Medulla oblongata (tissue), 1 donor: Measurements from ENCODE around the gene FERMT3.

Experiments
- DNase-seq: peaks from one replicate; pipeline ENCODE4 v3.0.0-alpha.2; 2015; ENCODE audit errors: extremely low spot score

The FERMT3 gene

DNA sequence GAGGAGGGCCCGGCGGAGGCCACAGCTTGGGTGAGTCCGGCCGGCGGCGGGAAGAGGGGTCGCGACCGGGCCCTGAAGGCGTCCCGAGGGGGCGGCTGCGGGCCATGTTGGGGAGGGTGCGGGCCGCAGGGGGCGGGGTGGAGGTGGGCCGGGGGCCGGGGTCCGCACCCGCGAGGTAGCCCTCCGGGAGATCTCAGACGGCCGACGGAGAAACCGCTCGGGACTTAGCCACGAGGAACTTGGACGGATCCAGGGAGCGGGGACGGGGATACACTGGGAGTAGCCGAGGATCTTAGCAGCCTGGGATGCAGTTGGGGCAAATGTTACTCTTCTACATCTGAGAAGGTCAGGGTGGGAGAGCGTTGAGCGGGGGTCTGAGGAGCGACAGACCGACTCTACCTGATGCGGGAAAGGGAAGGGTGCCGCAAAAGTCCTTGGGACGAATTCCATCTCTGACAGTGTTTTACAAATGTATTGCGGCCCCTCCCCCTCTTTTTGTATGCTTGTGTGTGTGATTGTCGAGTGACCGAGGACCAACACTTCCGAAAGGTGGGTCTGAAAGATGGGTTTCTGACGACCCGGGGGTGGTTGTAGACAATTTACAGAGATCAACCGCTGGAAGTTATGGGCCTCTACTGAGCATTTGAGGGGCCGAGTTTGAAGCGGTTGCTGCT is 19.9 kb upstream of the FERMT3 start:
- peak; percentile 61 for DNase-seq

DNA sequence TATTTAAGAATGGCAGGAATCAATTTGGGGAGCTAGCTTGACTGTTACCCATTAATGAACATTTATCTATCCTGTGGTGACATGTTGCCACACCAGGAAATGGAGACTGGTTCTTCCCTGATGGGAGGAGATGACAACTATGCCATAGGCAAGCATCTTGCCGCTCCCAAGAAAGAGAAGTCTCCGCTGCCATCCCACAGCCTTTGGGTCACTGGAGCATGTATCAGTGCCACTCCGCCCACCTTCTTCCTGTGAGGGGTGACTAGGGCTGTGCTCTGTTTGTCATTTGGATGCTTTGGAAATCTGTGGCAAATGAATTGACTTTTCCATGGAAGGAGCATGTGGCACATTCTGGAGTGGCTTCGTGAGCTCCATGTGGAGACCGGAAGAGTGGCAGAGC is 14.1 kb upstream of the FERMT3 start:
- no peak for DNase-seq

DNA sequence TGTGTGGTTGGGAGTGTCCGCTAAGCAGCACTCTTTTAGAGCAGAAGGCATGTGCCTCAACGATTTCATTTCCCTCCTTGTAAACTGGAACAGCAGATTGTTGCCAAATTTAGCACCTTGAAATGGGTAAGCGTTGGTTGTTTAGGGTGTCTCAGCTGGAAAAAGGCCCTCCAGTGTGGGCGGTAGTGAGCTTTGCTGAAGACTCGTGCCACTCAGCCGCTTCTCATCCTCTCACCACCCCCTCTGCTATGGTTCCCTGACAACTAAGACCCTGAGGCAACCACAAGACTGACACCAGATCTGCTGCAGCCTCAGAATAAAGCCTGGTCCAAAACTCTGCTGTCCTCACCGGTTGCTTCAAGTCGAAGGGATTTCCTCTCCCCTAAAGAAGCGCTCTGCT is 9.9 kb upstream of the FERMT3 start:
- no peak for DNase-seq

DNA sequence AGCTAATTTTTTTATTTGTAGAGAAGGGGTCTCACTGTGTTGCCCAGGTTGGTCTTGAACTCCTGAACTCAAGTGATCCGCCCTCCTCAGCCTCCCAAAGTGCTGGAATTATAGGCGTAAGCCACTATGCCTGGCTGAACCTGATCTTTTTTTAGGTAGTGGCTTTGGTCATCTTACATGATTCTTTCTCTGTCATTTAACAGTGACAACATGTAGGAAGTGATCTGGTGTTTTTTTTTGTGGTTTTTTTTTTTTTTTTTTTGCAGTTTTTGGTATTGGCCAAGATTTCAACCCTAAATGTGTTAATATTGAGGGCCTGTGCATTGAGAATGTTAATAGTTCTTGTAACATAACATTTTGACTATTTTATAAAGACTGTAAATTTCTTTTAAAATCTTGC is 8.0 kb upstream of the FERMT3 start:
- DNase-seq = no peak

DNA sequence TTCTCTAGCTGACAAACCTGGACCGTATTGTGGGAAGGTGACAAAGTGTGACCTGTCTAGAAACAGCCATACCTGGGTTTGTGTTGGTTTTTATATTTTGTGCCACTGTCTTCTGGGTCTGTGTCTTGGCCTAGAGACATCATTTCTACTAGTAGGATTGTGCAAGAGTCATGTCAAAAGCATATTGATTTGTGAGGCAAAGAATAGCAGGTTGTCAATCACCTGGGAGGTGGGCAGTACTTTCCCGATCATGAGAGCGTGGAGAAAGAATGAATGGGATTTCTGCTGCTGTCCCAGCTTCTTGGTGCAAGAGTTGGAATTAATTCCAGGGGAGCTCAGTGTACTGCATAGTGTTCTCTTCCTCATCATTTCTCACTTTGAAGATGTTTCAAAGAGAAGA is 5.0 kb upstream of the FERMT3 start:
- DNase-seq = no peak

DNA sequence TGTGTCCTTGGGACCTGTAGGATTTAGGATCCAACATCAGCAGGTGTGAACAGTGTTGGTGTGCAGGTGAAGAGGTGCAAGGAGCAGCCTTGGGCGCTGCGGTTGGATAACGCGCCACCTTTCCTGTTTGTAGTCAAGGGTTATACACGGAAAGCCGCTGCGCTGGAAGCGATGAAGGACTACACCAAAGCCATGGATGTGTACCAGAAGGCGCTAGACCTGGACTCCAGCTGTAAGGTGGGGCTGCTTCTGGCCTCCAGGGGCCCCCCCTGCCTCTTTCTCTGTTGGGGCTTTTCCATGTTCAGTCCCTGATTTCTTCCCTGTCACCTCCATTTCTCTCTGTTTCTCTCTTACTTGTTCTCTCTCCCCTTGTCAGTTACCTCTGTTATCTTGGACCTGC is 3.5 kb upstream of the FERMT3 start:
- no peak for DNase-seq

DNA sequence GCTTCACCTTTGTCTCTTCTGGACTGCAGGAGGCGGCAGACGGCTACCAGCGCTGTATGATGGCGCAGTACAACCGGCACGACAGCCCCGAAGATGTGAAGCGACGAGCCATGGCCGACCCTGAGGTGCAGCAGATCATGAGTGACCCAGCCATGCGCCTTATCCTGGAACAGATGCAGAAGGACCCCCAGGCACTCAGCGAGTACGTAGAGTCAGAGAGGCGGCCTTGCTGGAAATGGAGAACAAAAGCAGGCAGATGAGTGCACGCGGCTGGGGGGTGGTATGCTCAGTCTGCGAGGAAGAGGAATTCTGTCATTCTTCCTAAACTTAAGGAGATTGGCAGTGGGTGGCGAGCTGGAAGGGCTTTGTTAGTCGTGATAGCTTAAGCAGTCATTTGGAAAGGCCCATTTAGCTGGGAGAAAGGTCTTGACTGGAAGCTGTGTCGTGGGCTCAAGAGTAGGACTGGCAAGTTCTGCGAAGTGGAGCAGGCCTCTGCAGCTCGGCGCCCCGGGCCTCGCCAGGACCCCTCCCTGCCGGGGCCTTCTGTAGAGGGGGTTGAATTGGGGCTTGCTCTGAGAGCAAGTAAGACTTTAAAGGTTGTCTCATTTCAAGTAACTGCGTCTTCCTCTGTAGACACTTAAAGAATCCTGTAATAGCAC is 3.0 kb upstream of the FERMT3 start:
- no peak for DNase-seq

DNA sequence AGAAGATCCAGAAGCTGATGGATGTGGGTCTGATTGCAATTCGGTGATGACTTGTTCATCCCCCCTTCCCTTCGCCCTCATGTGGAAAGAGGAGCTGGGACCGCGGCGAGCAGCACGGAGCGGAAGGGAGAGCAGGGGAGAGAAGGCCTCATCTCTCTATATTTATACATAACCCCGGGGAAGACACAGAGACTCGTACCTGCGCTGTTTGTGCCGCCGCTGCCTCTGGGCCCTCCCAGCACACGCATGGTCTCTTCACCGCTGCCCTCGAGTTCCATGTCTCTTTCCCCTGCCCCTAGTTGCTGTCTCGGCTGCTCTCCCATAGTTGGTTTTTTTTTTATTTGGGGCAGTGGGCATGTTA is 2.5 kb upstream of the FERMT3 start:
- no peak for DNase-seq

DNA sequence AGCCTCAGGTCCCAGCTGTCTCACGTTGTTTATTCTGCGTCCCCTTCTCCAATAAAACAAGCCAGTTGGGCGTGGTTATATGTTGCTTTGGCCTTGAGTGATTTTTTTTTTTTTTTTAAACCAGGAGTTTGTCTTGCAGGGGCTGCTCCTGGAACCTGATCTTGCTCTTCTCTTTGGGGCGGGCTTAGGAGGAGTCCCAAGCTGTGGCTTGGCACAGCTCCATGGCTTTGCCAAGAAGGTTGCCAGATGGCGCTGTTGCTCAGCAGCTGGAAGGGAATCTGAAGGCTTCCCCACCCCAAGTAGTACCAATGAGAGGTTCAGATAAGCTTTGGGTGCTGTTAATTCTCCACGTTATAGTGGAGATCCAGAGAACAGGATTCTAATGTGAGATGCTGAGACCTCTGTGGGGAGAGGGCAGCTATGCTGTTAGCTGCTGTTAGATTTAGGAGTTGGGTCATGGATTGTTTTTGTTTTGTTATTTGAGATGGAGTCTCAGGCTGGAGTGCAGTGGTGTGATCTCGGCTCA is 2.0 kb upstream of the FERMT3 start:
- DNase-seq = peak; percentile 97

DNA sequence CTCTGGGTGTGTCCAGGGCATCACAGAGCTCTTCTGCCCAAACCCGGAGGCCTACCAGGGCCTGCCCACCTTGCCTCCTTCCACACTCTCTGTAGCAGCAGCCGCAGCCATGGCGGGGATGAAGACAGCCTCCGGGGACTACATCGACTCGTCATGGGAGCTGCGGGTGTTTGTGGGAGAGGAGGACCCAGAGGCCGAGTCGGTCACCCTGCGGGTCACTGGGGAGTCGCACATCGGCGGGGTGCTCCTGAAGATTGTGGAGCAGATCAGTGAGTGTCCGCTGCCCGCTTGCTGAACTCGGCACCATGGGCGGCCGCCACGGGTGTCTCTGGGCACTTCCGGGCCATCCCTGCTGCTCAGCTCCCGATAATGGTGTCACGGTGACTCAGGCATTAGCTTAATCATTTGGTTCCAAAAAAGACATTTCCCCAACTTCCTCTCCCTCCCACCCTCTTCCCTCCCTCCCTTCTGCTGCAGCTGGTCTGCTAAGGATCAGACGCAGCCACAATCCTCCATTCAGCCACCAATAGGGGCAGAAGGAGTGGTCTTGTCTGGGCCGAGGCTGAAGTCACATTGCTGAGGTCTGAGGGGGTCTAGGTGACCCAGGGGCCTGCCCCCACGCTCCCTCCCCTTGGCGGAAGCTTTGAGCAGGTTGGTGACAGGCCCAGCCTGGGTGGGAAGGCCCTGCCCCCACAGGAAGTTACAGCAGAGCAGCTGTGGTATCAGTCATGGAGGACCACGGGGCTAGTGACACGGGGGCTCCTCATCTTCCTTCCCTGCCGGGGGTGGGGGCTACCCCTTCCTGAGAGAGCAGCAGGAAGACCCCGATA is 950 bp downstream of the FERMT3 start:
- DNase-seq = no peak

DNA sequence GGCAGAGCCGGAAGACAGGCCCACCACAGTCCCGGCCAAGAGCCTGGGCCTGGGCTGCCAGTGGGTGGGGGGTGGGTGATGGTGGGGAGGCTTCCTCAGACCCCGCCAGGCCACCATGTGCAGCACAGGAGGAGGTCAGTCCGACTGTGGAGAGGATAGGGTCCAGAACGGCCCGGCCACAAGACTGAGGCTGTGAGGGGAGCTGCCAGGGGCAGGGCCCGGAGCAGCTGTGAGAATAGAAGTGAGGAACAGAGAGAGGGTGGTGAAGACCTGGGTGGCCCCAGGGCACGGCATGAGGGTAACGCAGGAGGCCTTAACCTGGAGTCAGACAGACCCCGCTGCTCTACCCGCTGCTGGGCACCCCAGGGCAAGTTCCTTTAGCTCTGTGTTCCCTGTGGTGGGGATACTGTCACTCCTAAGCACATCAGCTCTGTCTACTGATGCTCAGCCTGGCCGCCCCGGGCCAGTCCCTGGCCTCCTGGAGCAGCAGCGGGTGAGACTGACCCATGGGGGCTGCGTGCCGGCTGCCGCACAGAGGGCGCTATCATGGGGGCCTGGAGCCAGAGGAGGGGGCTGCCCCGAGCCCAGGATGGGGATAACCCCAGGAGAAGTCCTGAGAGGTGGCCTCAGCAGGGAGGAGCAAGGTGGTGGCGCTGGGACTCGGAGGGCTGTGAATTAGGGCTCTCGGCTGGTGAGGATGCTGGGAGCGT is 1.7 kb downstream of the FERMT3 start:
- no peak for DNase-seq

DNA sequence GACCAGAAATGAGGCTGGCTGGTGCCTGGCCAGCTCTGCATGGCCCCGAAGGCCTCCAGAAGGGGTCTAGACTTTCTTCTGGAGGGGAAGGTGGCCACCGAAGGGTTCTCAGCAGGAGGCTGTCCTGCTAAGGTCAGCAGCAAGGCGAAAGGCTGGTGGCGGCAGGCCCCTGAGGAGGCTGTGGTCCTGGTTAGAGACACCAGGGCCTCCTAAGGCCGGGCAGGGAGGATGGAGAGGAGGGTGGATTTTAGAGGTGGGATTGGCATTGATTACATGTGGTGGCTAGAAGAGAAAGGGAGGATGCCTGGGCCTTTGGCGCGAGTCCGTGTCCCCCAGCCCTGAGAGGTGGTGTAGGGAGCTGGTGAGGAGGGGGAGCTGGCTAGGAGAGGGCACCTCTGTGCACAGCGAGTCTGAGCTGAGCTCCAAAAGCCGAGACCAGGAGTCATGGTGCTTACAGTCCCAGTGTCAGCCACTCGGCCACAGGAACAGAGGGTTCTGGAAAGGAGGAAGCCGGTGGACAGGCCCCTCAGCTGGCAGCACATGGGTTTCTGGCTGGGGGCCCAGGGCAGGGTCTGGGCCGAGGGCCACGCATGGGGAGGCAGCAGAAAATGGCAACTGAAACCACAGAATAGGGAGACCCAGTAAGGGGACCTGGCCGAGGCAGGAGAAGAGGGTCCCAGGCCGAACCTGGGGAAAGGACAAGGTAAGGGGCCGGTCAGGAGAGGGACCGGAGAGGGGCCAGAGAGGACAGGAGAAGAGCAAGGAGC is 2.5 kb downstream of the FERMT3 start:
- peak; percentile 43 for DNase-seq

DNA sequence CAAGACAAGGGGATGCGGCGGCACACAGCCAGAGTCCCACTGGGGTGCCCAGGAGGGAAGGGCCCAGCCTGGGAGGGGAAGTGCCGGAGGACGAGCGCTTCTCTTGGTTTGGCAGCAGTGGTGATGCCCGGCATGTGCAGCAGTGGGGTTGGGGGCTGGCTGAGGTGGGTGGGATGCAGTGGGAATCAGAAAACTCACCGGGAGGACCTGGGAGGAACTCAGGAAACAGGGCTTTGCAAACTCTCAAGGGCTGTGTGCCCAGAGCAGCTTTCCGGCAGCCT is 3.0 kb downstream of the FERMT3 start:
- DNase-seq = no peak

DNA sequence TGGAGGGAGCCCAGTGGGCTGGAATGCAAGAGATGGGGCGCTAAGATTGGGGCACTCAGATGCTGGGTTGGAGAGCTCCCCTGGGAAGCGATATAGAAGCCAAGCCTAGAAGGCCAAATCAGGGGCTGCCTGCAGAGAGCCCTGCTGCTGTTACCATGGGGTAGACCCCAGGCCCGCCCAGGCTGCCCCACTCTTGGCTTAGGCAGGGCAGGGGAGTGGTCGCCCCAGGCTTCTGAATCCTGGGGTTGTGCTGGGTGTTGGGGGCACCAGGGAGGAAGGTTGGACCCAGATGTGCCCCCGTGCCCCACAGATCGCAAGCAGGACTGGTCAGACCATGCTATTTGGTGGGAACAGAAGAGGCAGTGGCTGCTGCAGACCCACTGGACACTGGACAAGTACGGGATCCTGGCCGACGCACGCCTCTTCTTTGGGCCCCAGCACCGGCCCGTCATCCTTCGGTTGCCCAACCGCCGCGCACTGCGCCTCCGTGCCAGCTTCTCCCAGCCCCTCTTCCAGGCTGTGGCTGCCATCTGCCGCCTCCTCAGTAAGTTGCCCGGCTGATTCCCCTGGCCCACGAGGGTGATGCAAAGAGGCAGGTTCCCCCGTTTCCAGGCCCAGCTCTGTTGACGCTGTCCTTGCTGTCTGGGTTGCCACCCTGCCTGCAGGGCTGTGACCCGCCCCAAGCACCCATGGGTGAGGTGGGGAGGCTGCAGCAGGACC is 3.9 kb downstream of the FERMT3 start:
- DNase-seq = no peak

DNA sequence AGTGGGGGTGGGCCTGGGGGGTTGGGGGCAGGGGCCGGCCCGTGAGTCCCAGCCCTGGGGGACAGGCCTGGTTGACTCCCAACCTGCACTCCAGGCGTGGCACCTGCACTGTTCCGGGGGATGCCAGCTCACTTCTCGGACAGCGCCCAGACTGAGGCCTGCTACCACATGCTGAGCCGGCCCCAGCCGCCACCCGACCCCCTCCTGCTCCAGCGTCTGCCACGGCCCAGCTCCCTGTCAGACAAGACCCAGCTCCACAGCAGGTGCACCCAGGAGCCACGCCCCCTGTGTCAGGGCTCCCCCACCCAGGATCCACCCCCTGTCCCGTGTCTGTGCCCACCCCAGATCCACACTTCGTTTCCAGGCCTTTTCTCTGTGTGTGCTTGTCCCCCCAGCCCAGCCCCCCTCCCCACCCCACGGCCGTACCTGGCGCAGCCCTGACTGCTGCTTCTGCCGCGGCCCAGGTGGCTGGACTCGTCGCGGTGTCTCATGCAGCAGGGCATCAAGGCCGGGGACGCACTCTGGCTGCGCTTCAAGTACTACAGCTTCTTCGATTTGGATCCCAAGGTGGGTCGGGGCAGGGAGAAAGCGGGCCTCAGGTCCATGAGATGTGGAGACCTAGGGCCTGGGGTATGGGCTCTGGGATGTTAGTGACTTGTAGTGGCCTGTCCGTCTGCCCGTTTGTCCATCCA is 4.8 kb downstream of the FERMT3 start:
- no peak for DNase-seq

DNA sequence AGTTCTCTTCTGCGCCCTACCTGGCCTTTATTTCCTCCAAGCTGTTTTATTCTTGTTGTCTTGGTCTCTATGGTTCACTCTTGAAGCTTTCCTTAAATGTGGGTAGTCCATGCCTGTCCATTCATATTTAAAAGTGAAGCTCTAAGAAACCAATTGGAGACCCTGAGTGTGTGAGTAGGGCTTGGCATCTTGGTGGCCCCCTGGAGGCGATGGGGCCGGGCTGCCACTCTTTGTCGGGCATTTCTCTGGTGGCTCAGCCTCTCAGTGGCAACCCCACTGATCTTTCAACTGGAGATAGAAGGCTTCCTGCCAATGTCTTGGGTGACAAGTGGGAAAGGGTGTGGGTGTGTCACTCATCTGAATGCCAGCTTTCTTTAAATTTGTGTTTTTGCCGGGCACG is 10.4 kb downstream of the FERMT3 start:
- DNase-seq = no peak

DNA sequence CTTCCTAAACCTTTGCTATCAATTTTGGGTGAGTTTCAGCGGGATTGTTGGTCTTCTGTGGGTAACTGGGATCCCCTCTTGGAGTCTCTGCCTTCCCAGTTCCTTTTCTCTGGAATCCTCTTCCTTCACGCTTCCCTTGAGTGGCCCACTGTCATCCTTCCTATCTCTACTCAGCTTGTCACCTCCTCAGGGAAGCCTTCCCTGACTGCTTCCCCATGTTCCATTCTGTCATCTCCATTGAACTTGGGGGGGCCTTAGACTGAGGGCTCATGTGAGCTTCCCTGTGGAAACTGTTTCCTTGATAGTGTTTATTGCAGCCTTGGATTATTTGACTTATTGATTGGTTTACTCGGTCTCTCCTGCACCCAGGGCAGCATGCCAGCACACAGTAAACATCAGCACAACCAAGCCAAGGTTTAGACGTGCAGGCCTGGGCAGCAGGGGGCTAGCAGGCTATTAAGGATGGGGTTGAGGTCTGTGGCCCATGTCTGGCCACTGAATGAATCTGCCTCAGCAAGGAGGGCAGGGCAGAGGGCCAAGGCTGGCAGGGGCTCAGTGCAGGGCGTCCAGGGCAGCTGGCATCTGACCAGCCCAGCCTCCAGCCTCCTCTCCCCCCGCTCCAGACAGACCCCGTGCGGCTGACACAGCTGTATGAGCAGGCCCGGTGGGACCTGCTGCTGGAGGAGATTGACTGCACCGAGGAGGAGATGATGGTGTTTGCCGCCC is 12.3 kb downstream of the FERMT3 start:
- no peak for DNase-seq

DNA sequence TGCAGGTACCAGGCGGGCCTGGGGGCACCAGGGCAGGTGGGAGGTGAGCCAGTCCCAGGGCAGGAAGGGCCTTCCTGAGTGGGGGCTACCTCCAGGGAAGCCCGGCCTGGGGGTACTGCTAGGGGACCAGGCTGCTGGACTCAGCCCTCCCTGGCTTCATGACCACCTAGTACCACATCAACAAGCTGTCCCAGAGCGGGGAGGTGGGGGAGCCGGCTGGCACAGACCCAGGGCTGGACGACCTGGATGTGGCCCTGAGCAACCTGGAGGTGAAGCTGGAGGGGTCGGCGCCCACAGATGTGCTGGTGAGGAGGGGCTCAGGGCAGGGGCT is 12.8 kb downstream of the FERMT3 start:
- no peak for DNase-seq

DNA sequence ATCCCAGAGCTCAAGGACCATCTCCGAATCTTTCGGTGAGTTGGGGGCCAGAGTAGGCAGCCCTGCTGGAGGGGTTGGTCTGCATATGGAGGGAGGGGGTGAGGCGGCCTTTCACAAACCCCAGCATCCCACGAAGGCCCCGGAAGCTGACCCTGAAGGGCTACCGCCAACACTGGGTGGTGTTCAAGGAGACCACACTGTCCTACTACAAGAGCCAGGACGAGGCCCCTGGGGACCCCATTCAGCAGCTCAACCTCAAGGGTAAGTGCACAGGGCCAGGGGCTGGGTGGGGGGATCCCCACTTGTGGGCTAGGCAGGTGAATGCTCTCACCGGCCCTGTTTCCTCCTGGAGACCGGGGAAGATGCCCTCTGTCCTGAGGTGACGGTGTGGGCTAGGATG is 13.2 kb downstream of the FERMT3 start:
- DNase-seq = no peak

DNA sequence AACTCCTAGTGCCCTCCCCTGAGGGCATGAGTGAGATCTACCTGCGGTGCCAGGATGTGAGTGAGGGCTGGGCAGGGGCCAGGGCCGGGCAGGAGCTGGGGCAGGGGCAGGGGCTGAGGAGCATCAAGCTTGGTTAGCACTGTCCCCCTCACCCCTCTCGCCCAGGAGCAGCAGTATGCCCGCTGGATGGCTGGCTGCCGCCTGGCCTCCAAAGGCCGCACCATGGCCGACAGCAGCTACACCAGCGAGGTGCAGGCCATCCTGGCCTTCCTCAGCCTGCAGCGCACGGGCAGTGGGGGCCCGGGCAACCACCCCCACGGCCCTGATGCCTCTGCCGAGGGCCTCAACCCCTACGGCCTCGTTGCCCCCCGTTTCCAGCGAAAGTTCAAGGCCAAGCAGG is 13.8 kb downstream of the FERMT3 start:
- no peak for DNase-seq
